Activated B cell treated with CpG ODN at 0.5 μM for 24 hours (primary cell): ENCODE data around the gene CALD1. TPM values are rescaled to one million over a fixed set of nuclear protein-coding genes. Genes with fewer than 3 reads are reported as not detected.

Source experiments
- ATAC-seq: fragments of 200-7000 bp; cut with Tn5 transposase; one replicate; pipeline ENCODE4 v1.10.0; 2021; ENCODE audit warnings: low read depth, mild to moderate bottlenecking, moderate library complexity
- CTCF ChIA-PET: fragments of 350-600 bp; sonication (Branson Sonifier 250); formaldehyde crosslinking; loops from one replicate; lab custom pipeline; 2021; ENCODE audit warnings: antibody characterized with exemption; lab: Charles Lee
- POLR2A ChIA-PET: fragments of 350-600 bp; sonication (Branson Sonifier 250); formaldehyde crosslinking; loops from one replicate; lab custom pipeline; 2021; ENCODE audit warnings: antibody characterized with exemption; lab: Charles Lee
- DNase-seq: peaks from one replicate; pipeline ENCODE4 v3.0.0; 2022
- H3K27ac Mint-ChIP-seq: one replicate; pipeline ENCODE4 v1.8.0; 2020; ENCODE audit warnings: mixed read lengths
- H3K27me3 Mint-ChIP-seq: one replicate; pipeline ENCODE4 v1.8.0; 2021; ENCODE audit warnings: mixed read lengths
- H3K36me3 Mint-ChIP-seq: one replicate; pipeline ENCODE4 v1.8.0; 2021; ENCODE audit warnings: low read depth, mixed read lengths
- H3K4me1 Mint-ChIP-seq: one replicate; pipeline ENCODE4 v1.8.0; 2021; ENCODE audit warnings: mixed read lengths
- H3K4me3 Mint-ChIP-seq: one replicate; pipeline ENCODE4 v1.8.0; 2020; ENCODE audit warnings: mild to moderate bottlenecking, mixed read lengths
- H3K9me3 Mint-ChIP-seq: one replicate; pipeline ENCODE4 v1.8.0; 2020; ENCODE audit warnings: mixed read lengths
- intact Hi-C: fragments of 100-400 bp; cut with micrococcal nuclease; formaldehyde crosslinking; loops from one replicate; pipeline ENCODE4 v1.15.1; 2024
- total RNA-seq: library from RNA; stranded (reverse); gene quantifications from 2 replicates; pipeline ENCODE4 v1.2.3, GENCODE V29; 2022
- TF ChIP-seq, protein P1 (sequence below): fragments of 200-600 bp; IDR thresholded peaks from one replicate; pipeline ENCODE4 v1.8.0; 2022; ENCODE audit warnings: antibody characterized with exemption, mild to moderate bottlenecking

CALD1 gene
- total RNA-seq, 1 donor from 2014 or later, result 0.33 TPM

DNA sequence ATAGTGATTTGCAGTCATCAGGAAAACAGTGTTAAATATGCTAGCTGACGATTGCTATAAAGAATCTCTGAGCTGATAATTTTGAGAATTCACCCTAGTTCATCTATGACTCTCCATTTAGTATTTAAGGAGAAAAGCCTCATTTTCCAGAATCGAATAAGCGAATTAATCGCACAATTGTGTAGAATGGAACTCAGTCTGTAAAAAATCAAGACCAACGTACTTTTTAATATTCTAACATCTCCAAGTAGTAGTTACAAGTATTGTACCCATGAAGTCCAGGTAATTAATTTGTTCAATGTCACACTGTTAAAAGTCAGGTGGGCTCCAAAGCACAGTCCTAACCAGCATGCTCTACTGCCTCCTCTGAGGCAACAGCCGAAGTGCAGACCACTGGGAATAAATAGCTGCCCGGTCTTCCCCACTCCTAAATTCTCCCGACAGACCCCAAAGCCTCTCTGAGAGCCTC is 206.5 kb downstream of the CALD1 start:
- H3K27me3 Mint-ChIP-seq, result no peaks in the 10 kb centered on the region
- DNase-seq, result no peak
- TF ChIP-seq, protein P1, sequence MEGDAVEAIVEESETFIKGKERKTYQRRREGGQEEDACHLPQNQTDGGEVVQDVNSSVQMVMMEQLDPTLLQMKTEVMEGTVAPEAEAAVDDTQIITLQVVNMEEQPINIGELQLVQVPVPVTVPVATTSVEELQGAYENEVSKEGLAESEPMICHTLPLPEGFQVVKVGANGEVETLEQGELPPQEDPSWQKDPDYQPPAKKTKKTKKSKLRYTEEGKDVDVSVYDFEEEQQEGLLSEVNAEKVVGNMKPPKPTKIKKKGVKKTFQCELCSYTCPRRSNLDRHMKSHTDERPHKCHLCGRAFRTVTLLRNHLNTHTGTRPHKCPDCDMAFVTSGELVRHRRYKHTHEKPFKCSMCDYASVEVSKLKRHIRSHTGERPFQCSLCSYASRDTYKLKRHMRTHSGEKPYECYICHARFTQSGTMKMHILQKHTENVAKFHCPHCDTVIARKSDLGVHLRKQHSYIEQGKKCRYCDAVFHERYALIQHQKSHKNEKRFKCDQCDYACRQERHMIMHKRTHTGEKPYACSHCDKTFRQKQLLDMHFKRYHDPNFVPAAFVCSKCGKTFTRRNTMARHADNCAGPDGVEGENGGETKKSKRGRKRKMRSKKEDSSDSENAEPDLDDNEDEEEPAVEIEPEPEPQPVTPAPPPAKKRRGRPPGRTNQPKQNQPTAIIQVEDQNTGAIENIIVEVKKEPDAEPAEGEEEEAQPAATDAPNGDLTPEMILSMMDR, result no peak
- H3K27ac Mint-ChIP-seq, result peak overlapping the region; percentile 99
- peaks cover 26% of the 10 kb centered on the region for H3K4me1 Mint-ChIP-seq
- H3K36me3 Mint-ChIP-seq, result peaks cover 17% of the 10 kb centered on the region
- ChIA-PET CTCF (interaction anchor here (0.7 to 4.0 kb wide), 14 partner anchors 16 to 553 kb away, joined by 3 to 51 read pairs (median 6); partner anchors contain the start of genes BPGM, CYREN and TMEM140), POLR2A (interaction anchor here (1.1 to 5.0 kb wide), 14 partner anchors 162 to 554 kb away, joined by 3 to 68 read pairs (median 6); partner anchors contain the start of genes BPGM, CYREN and TMEM140)
- H3K4me3 Mint-ChIP-seq, result peak overlapping the region; percentile 99
- no peaks in the 10 kb centered on the region for H3K9me3 Mint-ChIP-seq
- intact Hi-C loops, result loop anchor here (2.0 to 10.0 kb wide), 11 partner anchors 163 to 991 kb away; partner anchors contain the start of genes AKR1B1, BPGM, CNOT4 and MTPN
- peak; percentile 69 for ATAC-seq

DNA sequence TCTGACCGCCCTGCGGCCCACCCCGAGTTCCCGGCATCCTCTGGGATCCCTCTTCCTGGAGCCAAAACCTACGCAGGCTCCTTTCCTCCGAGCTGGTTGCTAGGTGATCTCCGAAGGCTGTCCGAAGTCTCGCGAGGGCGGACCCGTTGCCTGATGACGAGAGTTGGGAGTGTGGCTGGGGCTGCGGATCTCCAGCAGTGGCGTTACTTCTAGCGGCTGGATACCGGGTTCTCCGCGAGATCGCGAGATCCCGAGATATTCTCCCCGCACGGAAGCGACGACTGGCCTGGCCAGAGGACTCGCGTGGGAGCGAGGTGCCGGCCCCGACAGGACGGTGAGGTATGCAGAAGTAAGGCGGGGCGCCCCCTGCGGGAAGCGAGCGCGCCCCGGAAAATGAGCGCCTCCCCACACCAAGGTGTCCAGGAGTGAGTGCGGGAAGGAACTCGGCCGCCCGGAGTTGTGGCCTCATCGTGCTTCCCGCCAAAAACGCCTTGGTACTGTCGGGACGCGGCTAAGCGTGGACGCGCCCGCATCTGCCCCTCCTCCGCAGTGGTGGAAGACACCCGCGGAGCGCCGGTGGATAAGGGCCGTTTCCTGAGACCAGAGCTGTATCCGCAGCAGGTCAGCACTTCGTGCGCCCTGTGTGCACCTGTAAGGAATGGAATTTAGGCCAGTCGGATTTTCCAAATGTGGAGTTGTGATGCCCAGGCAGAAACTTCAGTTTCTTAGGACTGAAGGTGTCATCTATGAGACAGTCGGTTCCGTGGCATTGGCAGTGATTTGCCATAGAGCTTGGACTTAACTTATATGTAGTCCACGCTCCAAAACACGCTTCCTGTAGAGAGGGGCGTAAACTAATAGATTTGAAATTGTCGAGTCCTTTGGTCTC is 207.2 kb downstream of the CALD1 start, which contains the start of gene AGBL3:
Gene AGBL3 (plus strand): TSS at position 146 of the 889 bp plus-strand sequence. CDS start 1,426 bp downstream, outside the sequence.
- DNase-seq, result peak; percentile 86
- Mint-ChIP-seq H3K27ac (peak within 1 kb of the TSS; percentile 99), H3K36me3 (peaks cover 17% of the 10 kb centered on the region), H3K4me1 (peaks cover 26% of the 10 kb centered on the region), H3K27me3 (no peaks in the 10 kb centered on the region), H3K9me3 (no peaks in the 10 kb centered on the region), H3K4me3 (peak within 1 kb of the TSS; percentile 99)
- ChIA-PET CTCF (interaction anchor here (0.6 to 4.0 kb wide), 17 partner anchors 15 to 554 kb away, joined by 3 to 51 read pairs (median 6); partner anchors contain the start of genes BPGM, CYREN and TMEM140), POLR2A (interaction anchor here (0.7 to 5.0 kb wide), 18 partner anchors 17 to 554 kb away, joined by 3 to 68 read pairs (median 5); partner anchors contain the start of genes BPGM, CYREN and TMEM140)
- peak; percentile 89 for ATAC-seq
- TF ChIP-seq, protein P1, result peak; percentile 63
- intact Hi-C loops, result loop anchor here (1.0 to 10.0 kb wide), 12 partner anchors 162 to 991 kb away; partner anchors contain the start of genes AKR1B1, BPGM, CNOT4 and CYREN

- no peak overlapping the region for H3K27ac Mint-ChIP-seq
- peaks cover 39% of the 10 kb centered on the region for H3K4me1 Mint-ChIP-seq
- CTCF ChIA-PET, result interaction anchor here (0.9 to 3.7 kb wide), 4 partner anchors 161 to 355 kb away, joined by 3 to 23 read pairs (median 4); partner anchors contain the start of gene CYREN
- no peaks in the 10 kb centered on the region for H3K9me3 Mint-ChIP-seq
- TF ChIP-seq, protein P1, result no peak
- DNase-seq, result no peak
- peaks cover 17% of the 10 kb centered on the region for H3K36me3 Mint-ChIP-seq
- intact Hi-C loops, result loop anchor here (5.0 to 10.0 kb wide), 7 partner anchors 199 to 989 kb away; partner anchors contain the start of genes AKR1B1, MTPN, NUP205 and STMP1
- H3K27me3 Mint-ChIP-seq, result no peaks in the 10 kb centered on the region
- no peak for ATAC-seq
- peak overlapping the region; percentile 3 for H3K4me3 Mint-ChIP-seq
- POLR2A ChIA-PET, result interaction anchor here (0.6 to 5.0 kb wide), 4 partner anchors 160 to 342 kb away, joined by 4 to 68 read pairs (median 34); partner anchors contain the start of genes BPGM, CYREN and TMEM140
These were observed 208.7 kb downstream of the CALD1 start for GRCh38 chr7:134988161-134988560.

GRCh38 chr7:134991469-134992339 is 212.3 kb downstream of the CALD1 start:
- POLR2A ChIA-PET, result interaction anchor here (2.4 kb wide), 3 partner anchors 156 to 195 kb away, joined by 6 to 16 read pairs (median 15); partner anchors contain the start of genes CYREN and TMEM140
- peak overlapping the region; percentile 78 for H3K27ac Mint-ChIP-seq
- H3K4me3 Mint-ChIP-seq, result no peak overlapping the region
- ATAC-seq (no peak), DNase-seq (no peak)
- peaks cover 43% of the 10 kb centered on the region for H3K36me3 Mint-ChIP-seq
- peaks cover 34% of the 10 kb centered on the region for H3K4me1 Mint-ChIP-seq
- no peaks in the 10 kb centered on the region for H3K27me3 Mint-ChIP-seq
- TF ChIP-seq, protein P1, result no peak
- intact Hi-C loops, result no loop called here
- CTCF ChIA-PET, result no interaction called here
- no peaks in the 10 kb centered on the region for H3K9me3 Mint-ChIP-seq
